Neuronal stem cell (in vitro differentiated cells): ENCODE measurements around the gene ZSCAN2.

Experiments used
- DNase-seq: peaks from one replicate; pipeline ENCODE4 v3.0.0-alpha.2; 2013; ENCODE audit warnings: low spot score
- H2AFZ ChIP-seq: one replicate; pipeline ENCODE4 v1.6.1; 2013; ENCODE audit warnings: mild to moderate bottlenecking, low read length, inconsistent platforms
- H2AK5ac ChIP-seq: 2 replicates; pipeline ENCODE4 v1.6.1; 2013; ENCODE audit warnings: low read depth, mild to moderate bottlenecking, inconsistent platforms, low read length, moderate library complexity, mixed read lengths
- H2BK120ac ChIP-seq: 2 replicates; pipeline ENCODE4 v1.6.1; 2013; ENCODE audit warnings: low read depth, mild to moderate bottlenecking, inconsistent platforms, low read length, moderate library complexity, mixed read lengths
- H2BK12ac ChIP-seq: one replicate; pipeline ENCODE4 v1.6.1; 2013; ENCODE audit warnings: low read length, inconsistent platforms
- H2BK15ac ChIP-seq: 2 replicates; pipeline ENCODE4 v1.6.1; 2013; ENCODE audit warnings: mild to moderate bottlenecking, low read length, inconsistent platforms, mixed read lengths
- H2BK5ac ChIP-seq: one replicate; pipeline ENCODE4 v1.6.1; 2013; ENCODE audit warnings: inconsistent platforms, mild to moderate bottlenecking, low read length, moderate library complexity
- H3K14ac ChIP-seq: one replicate; pipeline ENCODE4 v1.6.1; 2013; ENCODE audit warnings: low read length, inconsistent platforms
- H3K18ac ChIP-seq: 2 replicates; pipeline ENCODE4 v1.6.1; 2013; ENCODE audit warnings: low read length, inconsistent platforms
- H3K23ac ChIP-seq: 2 replicates; pipeline ENCODE4 v1.6.1; 2013; ENCODE audit warnings: low read depth, mild to moderate bottlenecking, mixed read lengths, low read length, inconsistent platforms; ENCODE audit not compliant: poor library complexity
- H3K27ac ChIP-seq: replicated peaks from 3 replicates; pipeline ENCODE4 v1.5.1; 2013; ENCODE audit warnings: low read length, inconsistent platforms
- H3K27me3 ChIP-seq, 3 experiments: 2 replicates each; pipeline ENCODE4 v1.6.1; 2013; ENCODE audit warnings: low read length in 3 of 3, mild to moderate bottlenecking in 2 of 3, inconsistent platforms in 1 of 3, low read depth in 1 of 3, mixed read lengths in 1 of 3, moderate library complexity in 1 of 3; ENCODE audit not compliant: control insufficient read depth in 3 of 3, insufficient read depth in 3 of 3
- H3K36me3 ChIP-seq, 2 donors: replicated peaks in 1 of 2; 2 replicates each; pipeline ENCODE4 v1.6.1; 2013; ENCODE audit warnings: low read length in 2 of 2; ENCODE audit not compliant: control insufficient read depth in 2 of 2, insufficient read depth in 2 of 2
- H3K4ac ChIP-seq: 2 replicates; pipeline ENCODE4 v1.6.1; 2013; ENCODE audit warnings: inconsistent platforms, mild to moderate bottlenecking, low read length, moderate library complexity
- H3K4me1 ChIP-seq, 2 donors: 1 replicate in 1 of 2; 2 replicates in 1 of 2; pipeline ENCODE4 v1.6.1; 2013; ENCODE audit warnings: low read length in 2 of 2, low read depth in 1 of 2; ENCODE audit not compliant: control insufficient read depth in 2 of 2, insufficient read depth in 1 of 2
- H3K4me2 ChIP-seq: one replicate; pipeline ENCODE4 v1.6.1; 2013; ENCODE audit warnings: mild to moderate bottlenecking, low read length, inconsistent platforms; ENCODE audit not compliant: insufficient read depth, poor library complexity, severe bottlenecking
- H3K4me3 ChIP-seq, 2 donors: 2 replicates each; pipeline ENCODE4 v1.5.1; 2013; ENCODE audit warnings: low read length in 2 of 2, mild to moderate bottlenecking in 2 of 2, inconsistent platforms in 1 of 2, moderate library complexity in 1 of 2
- H3K79me1 ChIP-seq: one replicate; pipeline ENCODE4 v1.6.1; 2013; ENCODE audit warnings: low read depth, mild to moderate bottlenecking, inconsistent platforms, low read length, moderate library complexity
- H3K9ac ChIP-seq: one replicate; pipeline ENCODE4 v1.6.1; 2013; ENCODE audit warnings: mild to moderate bottlenecking, low read depth, low read length, inconsistent platforms; ENCODE audit not compliant: poor library complexity
- H3K9me3 ChIP-seq, 2 donors: replicated peaks in 1 of 2; 2 replicates each; pipeline versions ENCODE3 to v1.6.1; 2013; ENCODE audit warnings: low read length in 2 of 2, mild to moderate bottlenecking in 2 of 2, inconsistent platforms in 1 of 2, low read depth in 1 of 2, mixed read lengths in 1 of 2, moderate library complexity in 1 of 2; ENCODE audit not compliant: control insufficient read depth in 2 of 2, insufficient read depth in 1 of 2
- H4K8ac ChIP-seq: one replicate; pipeline ENCODE4 v1.6.1; 2013; ENCODE audit warnings: low read depth, mild to moderate bottlenecking, inconsistent platforms, low read length, moderate library complexity
- H4K91ac ChIP-seq: one replicate; pipeline ENCODE4 v1.6.1; 2013; ENCODE audit warnings: low read length, low read depth, mild to moderate bottlenecking, inconsistent platforms; ENCODE audit not compliant: poor library complexity
- whole genome bisulfite sequencing, 2 donors: extraction: QIAGEN DNeasy Blood & Tissue Kit; methylation state at CpG; one replicate each; pipeline ENCODE4 v1.1.7; 2013; ENCODE audit warnings: missing lambda C conversion rate in 2 of 2, mixed read lengths in 1 of 2; ENCODE audit not compliant: insufficient read length in 2 of 2, insufficient replicate concordance in 1 of 2; ENCODE audit errors: extremely low coverage in 2 of 2; 5-methylcytosine and 5-hydroxymethylcytosine counted together

ZSCAN2 gene

GRCh38 chr15:84668221-84668982 is 67.6 kb downstream of the ZSCAN2 start:
- no peak overlapping the region for H2BK12ac ChIP-seq
- H4K91ac ChIP-seq = no peak overlapping the region
- no peak overlapping the region for H2BK120ac ChIP-seq
- H3K79me1 ChIP-seq = no peaks in the 10 kb centered on the region
- no peak overlapping the region for H3K4me3 ChIP-seq
- no peak overlapping the region for H3K18ac ChIP-seq
- no peak overlapping the region for H3K4ac ChIP-seq
- no peak overlapping the region for H2BK15ac ChIP-seq
- no peak overlapping the region for H2AFZ ChIP-seq
- H2BK5ac ChIP-seq = no peak overlapping the region
- DNase-seq = no peak
- no peaks in the 10 kb centered on the region for H3K4me1 ChIP-seq
- no peak overlapping the region for H3K9ac ChIP-seq
- no peaks in the 10 kb centered on the region for H3K27me3 ChIP-seq
- no peak overlapping the region for H3K23ac ChIP-seq
- H3K14ac ChIP-seq = no peak overlapping the region
- H3K27ac ChIP-seq = no peak overlapping the region
- H4K8ac ChIP-seq = no peak overlapping the region
- H3K36me3 ChIP-seq = peaks cover 17 to 84% of the 10 kb centered on the region in 2 donors
- H3K9me3 ChIP-seq = no peaks in the 10 kb centered on the region
- H2AK5ac ChIP-seq = no peak overlapping the region
- no CpG with 5 or more reads among the region's 3 CpGs for WGBS, 2 donors
- H3K4me2 ChIP-seq = no peak overlapping the region

DNA sequence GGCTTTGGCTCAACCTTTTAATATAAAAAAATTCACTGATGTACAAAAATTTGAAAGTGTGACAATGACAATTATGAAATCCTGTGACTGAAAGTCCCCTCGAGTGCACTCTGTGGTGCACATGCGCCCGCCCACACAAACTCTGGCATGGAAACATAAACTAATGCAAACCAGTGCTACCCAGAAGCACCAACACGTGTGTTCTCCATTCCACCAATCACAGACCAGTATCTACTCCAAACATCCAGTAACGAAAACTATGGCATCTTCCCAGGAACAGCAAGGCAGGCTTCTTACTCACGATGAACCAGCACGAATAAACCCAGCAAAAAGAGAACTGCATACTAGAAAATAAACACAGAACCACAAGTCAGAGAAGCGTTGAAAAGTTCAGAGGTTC is 68.9 kb downstream of the ZSCAN2 start:
- no peak overlapping the region for H3K4me3 ChIP-seq
- H4K8ac ChIP-seq = no peak overlapping the region
- no peak overlapping the region for H3K9ac ChIP-seq
- no peak overlapping the region for H2BK5ac ChIP-seq
- H2BK12ac ChIP-seq = no peak overlapping the region
- no peak overlapping the region for H3K4ac ChIP-seq
- H3K27ac ChIP-seq = no peak overlapping the region
- H3K36me3 ChIP-seq = peaks cover 20 to 89% of the 10 kb centered on the region in 2 donors
- no peaks in the 10 kb centered on the region for H3K79me1 ChIP-seq
- DNase-seq = no peak
- no peak overlapping the region for H2BK120ac ChIP-seq
- H2BK15ac ChIP-seq = no peak overlapping the region
- H3K27me3 ChIP-seq = no peaks in the 10 kb centered on the region
- H3K9me3 ChIP-seq = no peaks in the 10 kb centered on the region
- H2AFZ ChIP-seq = no peak overlapping the region
- no peak overlapping the region for H2AK5ac ChIP-seq
- H3K23ac ChIP-seq = no peak overlapping the region
- H3K4me1 ChIP-seq = no peaks in the 10 kb centered on the region
- no peak overlapping the region for H3K18ac ChIP-seq
- no CpG with 5 or more reads among the region's 8 CpGs for WGBS, 2 donors
- H3K14ac ChIP-seq = no peak overlapping the region
- no peak overlapping the region for H3K4me2 ChIP-seq
- H4K91ac ChIP-seq = no peak overlapping the region

DNA sequence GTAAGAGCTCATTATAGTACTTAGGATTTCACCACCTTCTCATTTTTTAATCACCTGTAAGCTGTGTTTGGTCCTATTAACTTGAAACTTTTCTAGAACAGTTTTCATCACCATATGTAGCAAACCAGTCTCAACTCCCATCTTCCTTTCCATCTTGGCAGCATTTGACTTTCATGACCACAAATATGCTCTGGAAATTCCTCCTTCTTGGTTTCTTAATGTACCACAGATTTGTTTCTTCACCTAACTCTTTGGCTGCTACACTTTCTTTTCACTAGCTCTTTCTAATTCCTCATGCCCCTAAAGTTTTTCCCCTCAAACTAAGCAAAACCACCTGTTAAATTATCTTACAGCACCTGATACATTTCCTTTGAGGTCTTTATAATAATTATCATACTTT is 70.4 kb downstream of the ZSCAN2 start:
- no peak overlapping the region for H2AFZ ChIP-seq
- no peak overlapping the region for H2AK5ac ChIP-seq
- no peak overlapping the region for H2BK120ac ChIP-seq
- H3K4me2 ChIP-seq = no peak overlapping the region
- H2BK15ac ChIP-seq = no peak overlapping the region
- H3K23ac ChIP-seq = no peak overlapping the region
- no peak overlapping the region for H3K27ac ChIP-seq
- no peak overlapping the region for H3K4me3 ChIP-seq
- no peaks in the 10 kb centered on the region for H3K9me3 ChIP-seq
- no peaks in the 10 kb centered on the region for H3K79me1 ChIP-seq
- no peak overlapping the region for H3K9ac ChIP-seq
- H3K27me3 ChIP-seq = no peaks in the 10 kb centered on the region
- no peak overlapping the region for H2BK5ac ChIP-seq
- no peak overlapping the region for H3K4ac ChIP-seq
- H3K4me1 ChIP-seq = no peaks in the 10 kb centered on the region
- H4K91ac ChIP-seq = no peak overlapping the region
- no peak overlapping the region for H3K14ac ChIP-seq
- H4K8ac ChIP-seq = no peak overlapping the region
- no peak overlapping the region for H3K18ac ChIP-seq
- no peak for DNase-seq
- H2BK12ac ChIP-seq = no peak overlapping the region
- peaks cover 14 to 86% of the 10 kb centered on the region in 2 donors for H3K36me3 ChIP-seq
